ENCODE results near the gene MINAR2.

The MINAR2 gene

GRCh38 chr5:129724222-129724621, 23.7 kb upstream of the MINAR2 start:
- Histone ChIP-seq H3K79me2 (ENCODE audit: insufficient read depth, low read length) (no peaks in the 10 kb centered on the region), H3F3A (ENCODE audit: insufficient read depth, low read length) (no peaks in the 10 kb centered on the region), H3K4me2 (ENCODE audit: low read length) (no peak overlapping the region), H3K9ac (ENCODE audit: low read length) (no peak overlapping the region), H3K9me2 (ENCODE audit: low read depth, low read length) (no peaks in the 10 kb centered on the region), H3K4me1 (ENCODE audit: insufficient read depth, low read length, severe bottlenecking) (no peaks in the 10 kb centered on the region), H4K20me1 (ENCODE audit: insufficient read depth, low read length) (no peaks in the 10 kb centered on the region), H3K36me3 (ENCODE audit: insufficient read depth, low read length) (no peaks in the 10 kb centered on the region), H3K27ac (ENCODE audit: low read depth, low read length, poor library complexity, severe bottlenecking) (no peak overlapping the region), H3K27me3 (ENCODE audit: insufficient read depth, low read length) (no peaks in the 10 kb centered on the region), H3K4me3 (ENCODE audit: low read depth, low read length, poor library complexity, severe bottlenecking) (no peak overlapping the region), H2AFZ (ENCODE audit: low read length) (no peak overlapping the region), H3K9me3 (ENCODE audit: low read length) (no peaks in the 10 kb centered on the region)
- TF ChIP-seq, protein P1, sequence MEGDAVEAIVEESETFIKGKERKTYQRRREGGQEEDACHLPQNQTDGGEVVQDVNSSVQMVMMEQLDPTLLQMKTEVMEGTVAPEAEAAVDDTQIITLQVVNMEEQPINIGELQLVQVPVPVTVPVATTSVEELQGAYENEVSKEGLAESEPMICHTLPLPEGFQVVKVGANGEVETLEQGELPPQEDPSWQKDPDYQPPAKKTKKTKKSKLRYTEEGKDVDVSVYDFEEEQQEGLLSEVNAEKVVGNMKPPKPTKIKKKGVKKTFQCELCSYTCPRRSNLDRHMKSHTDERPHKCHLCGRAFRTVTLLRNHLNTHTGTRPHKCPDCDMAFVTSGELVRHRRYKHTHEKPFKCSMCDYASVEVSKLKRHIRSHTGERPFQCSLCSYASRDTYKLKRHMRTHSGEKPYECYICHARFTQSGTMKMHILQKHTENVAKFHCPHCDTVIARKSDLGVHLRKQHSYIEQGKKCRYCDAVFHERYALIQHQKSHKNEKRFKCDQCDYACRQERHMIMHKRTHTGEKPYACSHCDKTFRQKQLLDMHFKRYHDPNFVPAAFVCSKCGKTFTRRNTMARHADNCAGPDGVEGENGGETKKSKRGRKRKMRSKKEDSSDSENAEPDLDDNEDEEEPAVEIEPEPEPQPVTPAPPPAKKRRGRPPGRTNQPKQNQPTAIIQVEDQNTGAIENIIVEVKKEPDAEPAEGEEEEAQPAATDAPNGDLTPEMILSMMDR (IDR thresholded peaks at IDR 0.05; ENCODE audit: low read length) = no peak
- TF ChIP-seq EZH2 (IDR thresholded peaks at IDR 0.05; ENCODE audit: borderline replicate concordance, low read length) = no peak

DNA sequence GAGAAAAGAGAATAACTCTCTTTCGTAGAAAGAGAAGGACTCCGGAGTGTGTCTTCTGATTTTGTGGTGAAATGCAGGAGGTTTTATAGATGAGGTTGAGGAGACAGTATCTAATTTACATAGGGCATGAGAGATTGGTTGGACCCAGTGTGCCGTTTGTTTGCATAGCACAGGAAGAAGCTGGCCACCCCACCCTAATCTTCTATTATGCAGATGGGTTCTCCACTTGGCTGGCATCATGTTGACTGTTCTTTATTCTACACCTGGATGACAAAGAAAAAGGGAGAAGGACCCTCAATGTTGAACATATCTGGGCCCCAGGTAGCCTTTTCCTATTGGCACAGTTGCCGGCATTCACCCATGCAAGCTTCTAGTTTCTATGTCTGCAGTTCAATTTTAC, 23.2 kb upstream of the MINAR2 start:
- Histone ChIP-seq H3K36me3 (ENCODE audit: insufficient read depth, low read length) (no peaks in the 10 kb centered on the region), H3K9me2 (ENCODE audit: low read depth, low read length) (no peaks in the 10 kb centered on the region), H3K79me2 (ENCODE audit: insufficient read depth, low read length) (no peaks in the 10 kb centered on the region), H3K27ac (ENCODE audit: low read depth, low read length, poor library complexity, severe bottlenecking) (no peak overlapping the region), H3K4me2 (ENCODE audit: low read length) (no peak overlapping the region), H3K9me3 (ENCODE audit: low read length) (no peaks in the 10 kb centered on the region), H2AFZ (ENCODE audit: low read length) (no peak overlapping the region), H3K4me3 (ENCODE audit: low read depth, low read length, poor library complexity, severe bottlenecking) (no peak overlapping the region), H3K27me3 (ENCODE audit: insufficient read depth, low read length) (no peaks in the 10 kb centered on the region), H3F3A (ENCODE audit: insufficient read depth, low read length) (no peaks in the 10 kb centered on the region), H3K4me1 (ENCODE audit: insufficient read depth, low read length, severe bottlenecking) (no peaks in the 10 kb centered on the region), H4K20me1 (ENCODE audit: insufficient read depth, low read length) (no peaks in the 10 kb centered on the region), H3K9ac (ENCODE audit: low read length) (no peak overlapping the region)
- TF ChIP-seq EZH2 (IDR thresholded peaks at IDR 0.05; ENCODE audit: borderline replicate concordance, low read length) = no peak
- TF ChIP-seq, protein P1 (IDR thresholded peaks at IDR 0.05; ENCODE audit: low read length) = no peak

DNA sequence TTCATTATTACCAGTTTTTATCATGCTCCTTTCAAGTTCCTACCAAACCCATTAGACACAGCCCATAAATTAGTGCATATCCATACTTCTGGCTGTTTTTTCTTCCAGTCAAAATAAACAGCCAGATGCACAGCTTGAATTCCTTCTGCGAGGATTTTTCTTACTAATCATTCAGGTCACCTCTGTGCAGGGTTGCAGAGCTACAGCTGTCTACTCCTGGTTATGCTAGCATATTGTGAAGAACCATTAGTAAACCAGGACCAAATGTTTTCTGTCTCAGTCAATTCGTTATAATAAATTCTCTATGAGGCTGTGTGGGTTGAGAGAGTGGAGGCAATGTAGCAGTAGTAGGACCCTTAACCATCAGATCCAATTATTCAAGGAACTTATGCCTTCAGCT, 8.1 kb upstream of the MINAR2 start:
- H3K4me2 ChIP-seq (ENCODE audit: low read length) = no peak overlapping the region
- no peaks in the 10 kb centered on the region for H3K9me2 ChIP-seq (ENCODE audit: low read depth, low read length)
- no peaks in the 10 kb centered on the region for H3F3A ChIP-seq (ENCODE audit: insufficient read depth, low read length)
- no peak overlapping the region for H2AFZ ChIP-seq (ENCODE audit: low read length)
- no peak overlapping the region for H3K9ac ChIP-seq (ENCODE audit: low read length)
- no peaks in the 10 kb centered on the region for H4K20me1 ChIP-seq (ENCODE audit: insufficient read depth, low read length)
- no peaks in the 10 kb centered on the region for H3K4me1 ChIP-seq (ENCODE audit: insufficient read depth, low read length, severe bottlenecking)
- no peaks in the 10 kb centered on the region for H3K27me3 ChIP-seq (ENCODE audit: insufficient read depth, low read length)
- H3K79me2 ChIP-seq (ENCODE audit: insufficient read depth, low read length) = no peaks in the 10 kb centered on the region
- no peaks in the 10 kb centered on the region for H3K36me3 ChIP-seq (ENCODE audit: insufficient read depth, low read length)
- H3K9me3 ChIP-seq (ENCODE audit: low read length) = no peaks in the 10 kb centered on the region
- TF ChIP-seq EZH2 (IDR thresholded peaks at IDR 0.05; ENCODE audit: borderline replicate concordance, low read length) = no peak
- TF ChIP-seq, protein P1 (IDR thresholded peaks at IDR 0.05; ENCODE audit: low read length) = no peak
- H3K27ac ChIP-seq (ENCODE audit: low read depth, low read length, poor library complexity, severe bottlenecking) = no peak overlapping the region
- H3K4me3 ChIP-seq (ENCODE audit: low read depth, low read length, poor library complexity, severe bottlenecking) = no peak overlapping the region
